ENCODE data around the gene RPS13. TPM values are rescaled to one million over a fixed set of nuclear protein-coding genes. Genes with fewer than 3 reads are reported as not detected.
"Not testable (repeated sequence)": the region's sequence is repeated elsewhere in the genome, so short reads cannot be mapped to it uniquely, and the experiment has no call there.

Gene RPS13
- total RNA-seq: 1,000 to 10,000 TPM in 3 of 4 donors, 100 to 1,000 TPM in 1; 718 to 1,965 (median 1,229) TPM

DNA sequence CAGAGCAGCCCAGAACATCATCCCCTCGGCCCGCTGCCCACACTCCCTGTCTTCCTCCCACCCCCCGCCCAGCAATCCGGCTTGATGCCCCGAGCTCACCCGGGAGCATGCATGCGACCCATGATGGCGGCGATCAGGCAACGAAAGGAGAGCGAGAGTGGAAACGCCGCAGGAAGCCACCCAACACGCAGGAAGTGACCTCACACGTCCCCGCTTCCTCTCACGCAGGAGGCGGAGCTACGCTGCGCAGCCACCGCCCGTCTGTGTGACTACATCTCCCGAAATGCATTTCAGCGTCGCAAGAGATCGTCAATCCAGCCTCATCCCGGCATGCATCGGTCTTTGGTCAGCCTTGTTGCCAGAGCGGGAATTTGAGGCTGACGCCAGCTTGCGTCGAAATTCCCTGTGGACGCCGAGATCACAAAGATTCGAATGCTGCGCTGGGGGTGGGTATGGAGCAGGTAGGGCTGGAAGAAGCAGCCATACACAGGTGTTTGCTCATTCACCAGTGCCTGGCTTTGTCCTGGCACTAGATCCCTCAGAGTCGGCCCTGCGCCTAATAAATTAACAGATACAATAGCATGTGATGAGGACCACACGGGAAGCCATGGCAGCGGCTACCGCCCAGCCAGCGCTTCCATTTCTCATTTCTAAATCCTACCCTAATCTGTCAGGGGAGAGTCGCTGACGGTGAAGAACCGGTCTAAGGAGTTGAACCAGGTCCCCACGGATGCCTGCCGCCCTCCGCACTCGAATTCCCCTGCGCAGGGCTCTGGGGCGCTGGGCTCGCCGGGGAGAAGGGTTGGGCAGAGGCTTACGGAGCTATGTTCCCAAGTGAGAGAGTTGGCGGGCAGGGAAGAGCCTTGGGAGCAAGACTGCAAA lies at the start of gene RPS13:
Gene RPS13, minus strand, starts transcription at position 148 of the 882 bp plus-strand sequence. Its CDS starts 26 bp downstream, at position 122.
- 0% methylated on average over 7 of the region's 55 CpGs for WGBS, 2 donors (ENCODE audit: low coverage in 1 of 2)
- no peaks in the 10 kb centered on the region for H3K9me3 ChIP-seq
- H3K4me1 ChIP-seq: peaks cover 3 to 43% (median 14%) of the 10 kb centered on the region in 3 donors
- TF ChIP-seq POLR2AphosphoS5 (IDR thresholded peaks at IDR 0.05): peak; percentile 96
- TF ChIP-seq EP300 (IDR thresholded peaks at IDR 0.05): no peak
- peak; percentile 63 to 85 for TF ChIP-seq POLR2A (IDR thresholded peaks at IDR 0.05)
- H3K27ac ChIP-seq: peak within 1 kb of the TSS; percentile 87 to 97 (median 90)
- no peaks in the 10 kb centered on the region for H3K27me3 ChIP-seq
- peak; percentile 99 for ATAC-seq
- H3K36me3 ChIP-seq: peaks cover 0 to 37% of the 10 kb centered on the region in 2 donors
- peak within 1 kb of the TSS; percentile 80 to 89 for H3K4me3 ChIP-seq

DNA sequence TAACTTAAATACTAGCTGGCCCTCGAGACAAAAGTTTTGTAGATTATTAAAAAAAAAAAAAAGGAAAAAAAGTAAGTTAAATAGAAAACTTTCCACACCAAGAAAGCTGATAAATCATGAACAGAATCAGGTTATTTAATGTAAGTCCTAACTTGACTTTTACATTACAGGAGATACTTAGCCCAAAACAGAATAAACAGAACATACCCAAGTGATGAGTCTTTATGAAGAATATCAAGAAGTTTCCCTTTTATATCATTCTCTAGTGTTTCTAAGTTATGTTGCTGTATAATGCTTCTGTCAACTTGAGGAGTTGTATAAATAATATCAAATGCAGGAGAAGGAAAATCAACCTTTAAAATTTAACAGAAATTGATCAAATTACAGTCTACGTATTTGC lies 44.5 kb upstream of the RPS13 start:
- no peak overlapping the region for H3K27ac ChIP-seq
- 89 to 97% methylated on average over 1 to 2 of the region's 2 CpGs for WGBS, 2 donors (ENCODE audit: low coverage in 1 of 2)
- no peak for TF ChIP-seq POLR2AphosphoS5 (IDR thresholded peaks at IDR 0.05)
- TF ChIP-seq POLR2A (IDR thresholded peaks at IDR 0.05): no peak
- no peak for TF ChIP-seq CTCF (IDR thresholded peaks at IDR 0.05)
- TF ChIP-seq EP300 (IDR thresholded peaks at IDR 0.05): no peak
- H3K4me1 ChIP-seq: no peaks in the 10 kb centered on the region
- no peak overlapping the region for H3K4me3 ChIP-seq
- H3K9me3 ChIP-seq: no peaks in the 10 kb centered on the region
- no peak for ATAC-seq
- no peaks in the 10 kb centered on the region for H3K27me3 ChIP-seq
- peaks cover 0 to 86% of the 10 kb centered on the region in 2 donors for H3K36me3 ChIP-seq

GRCh38 chr11:17117262-17117661 lies 39.8 kb upstream of the RPS13 start:
- TF ChIP-seq POLR2A (IDR thresholded peaks at IDR 0.05) (no peak), POLR2AphosphoS5 (IDR thresholded peaks at IDR 0.05) (no peak), CTCF (IDR thresholded peaks at IDR 0.05) (no peak), EP300 (IDR thresholded peaks at IDR 0.05) (no peak)
- Histone ChIP-seq H3K4me3 (no peak overlapping the region), H3K4me1 (no peaks in the 10 kb centered on the region), H3K9me3 (no peaks in the 10 kb centered on the region), H3K27me3 (no peaks in the 10 kb centered on the region), H3K27ac (no peak overlapping the region), H3K36me3 (peaks cover 0 to 96% of the 10 kb centered on the region in 2 donors)
- no peak for ATAC-seq
- 95 to 100% methylated on average over 4 of the region's 4 CpGs for WGBS, 2 donors (ENCODE audit: low coverage in 1 of 2)

GRCh38 chr11:17116117-17116516 lies 38.6 kb upstream of the RPS13 start:
- no peak overlapping the region for H3K27ac ChIP-seq
- H3K36me3 ChIP-seq: peaks cover 0 to 99% of the 10 kb centered on the region in 2 donors
- no peaks in the 10 kb centered on the region for H3K4me1 ChIP-seq
- TF ChIP-seq CTCF (IDR thresholded peaks at IDR 0.05) (no peak), EP300 (IDR thresholded peaks at IDR 0.05) (no peak), POLR2A (IDR thresholded peaks at IDR 0.05) (no peak), POLR2AphosphoS5 (IDR thresholded peaks at IDR 0.05) (no peak)
- WGBS, 2 donors (ENCODE audit: low coverage in 1 of 2): 100% methylated on average over 1 of the region's 1 CpG; no CpG with 5 or more reads in 1 of the 2 donors
- ATAC-seq: no peak
- H3K9me3 ChIP-seq: no peaks in the 10 kb centered on the region
- no peaks in the 10 kb centered on the region for H3K27me3 ChIP-seq
- no peak overlapping the region for H3K4me3 ChIP-seq

DNA sequence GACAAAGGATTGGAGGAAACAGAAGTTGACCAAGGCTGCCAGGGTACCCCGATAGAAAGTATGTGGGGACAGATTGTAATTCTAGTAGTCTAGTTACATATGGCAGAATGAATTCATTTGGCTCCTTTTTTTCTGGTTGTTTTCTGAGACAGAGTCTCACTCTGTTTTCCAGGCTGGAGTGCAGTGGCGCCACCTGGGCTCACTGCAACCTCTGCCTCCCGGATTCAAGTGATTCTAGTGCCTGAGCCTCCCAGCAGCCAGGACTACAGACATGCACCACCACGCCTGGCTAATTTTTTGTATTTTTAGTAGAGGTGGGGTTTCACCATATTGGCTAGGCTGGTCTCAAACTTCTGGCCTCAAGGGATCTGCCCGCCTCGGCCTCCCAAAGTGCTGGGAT lies 30.3 kb upstream of the RPS13 start:
- not testable (repeated sequence) for H3K4me1 ChIP-seq, ATAC-seq, H3K27me3 ChIP-seq, H3K27ac ChIP-seq, H3K9me3 ChIP-seq, H3K4me3 ChIP-seq
- WGBS, 2 donors (ENCODE audit: low coverage in 1 of 2): 67 to 74% methylated on average over 3 to 6 of the region's 6 CpGs
- H3K36me3 ChIP-seq: peaks cover 0 to 100% of the 10 kb centered on the region in 2 donors

GRCh38 chr11:17105404-17106040 lies 28.1 kb upstream of the RPS13 start:
- not testable (repeated sequence) for H3K27me3 ChIP-seq, H3K4me3 ChIP-seq, H3K27ac ChIP-seq, H3K9me3 ChIP-seq, ATAC-seq, H3K4me1 ChIP-seq
- H3K36me3 ChIP-seq: peaks cover 0 to 100% of the 10 kb centered on the region in 2 donors
- 82 to 94% methylated on average over 3 to 9 of the region's 9 CpGs for WGBS, 2 donors (ENCODE audit: low coverage in 1 of 2)

Measured in gastroesophageal sphincter (tissue), 4 donors.